Chondrocyte (in vitro differentiated cells): ENCODE data around the gene HCN4. TPM values are rescaled to one million over a fixed set of nuclear protein-coding genes. Genes with fewer than 3 reads are reported as not detected.

Experiments
- DNase-seq: peaks from one replicate; pipeline ENCODE4 v3.0.0; 2021; ENCODE audit warnings: mixed read lengths, low spot score
- H3K27ac Mint-ChIP-seq: one replicate; pipeline ENCODE4 v1.8.0; 2021; ENCODE audit warnings: mild to moderate bottlenecking, moderate library complexity, mixed read lengths; ENCODE audit not compliant: unreplicated experiment
- H3K27me3 Mint-ChIP-seq: 2 replicates; pipeline ENCODE4 v1.8.0; 2021; ENCODE audit warnings: low read depth, mixed read lengths
- H3K36me3 Mint-ChIP-seq: 2 replicates; pipeline ENCODE4 v1.8.0; 2021; ENCODE audit warnings: low read depth, mixed read lengths
- H3K4me1 Mint-ChIP-seq: 2 replicates; pipeline ENCODE4 v1.8.0; 2021; ENCODE audit warnings: low read depth, mild to moderate bottlenecking, mixed read lengths
- H3K4me3 Mint-ChIP-seq: one replicate; pipeline ENCODE4 v1.8.0; 2021; ENCODE audit warnings: mild to moderate bottlenecking, moderate library complexity, mixed read lengths; ENCODE audit not compliant: unreplicated experiment
- H3K9me3 Mint-ChIP-seq: 2 replicates; pipeline ENCODE4 v1.8.0; 2021; ENCODE audit warnings: low read depth, mixed read lengths
- total RNA-seq: library from RNA; stranded (reverse); gene quantifications from 3 replicates; pipeline ENCODE4 v1.2.1, GENCODE V29; 2021
- TF ChIP-seq, protein P1 (sequence below): fragments of 200-600 bp; sonication (generic); IDR thresholded peaks from 2 replicates; pipeline ENCODE4 v1.5.0; 2021; ENCODE audit warnings: antibody characterized with exemption, mild to moderate bottlenecking, moderate library complexity

HCN4 gene
- total RNA-seq, 1 donor from 2014 or later, result 0.05 TPM

DNA sequence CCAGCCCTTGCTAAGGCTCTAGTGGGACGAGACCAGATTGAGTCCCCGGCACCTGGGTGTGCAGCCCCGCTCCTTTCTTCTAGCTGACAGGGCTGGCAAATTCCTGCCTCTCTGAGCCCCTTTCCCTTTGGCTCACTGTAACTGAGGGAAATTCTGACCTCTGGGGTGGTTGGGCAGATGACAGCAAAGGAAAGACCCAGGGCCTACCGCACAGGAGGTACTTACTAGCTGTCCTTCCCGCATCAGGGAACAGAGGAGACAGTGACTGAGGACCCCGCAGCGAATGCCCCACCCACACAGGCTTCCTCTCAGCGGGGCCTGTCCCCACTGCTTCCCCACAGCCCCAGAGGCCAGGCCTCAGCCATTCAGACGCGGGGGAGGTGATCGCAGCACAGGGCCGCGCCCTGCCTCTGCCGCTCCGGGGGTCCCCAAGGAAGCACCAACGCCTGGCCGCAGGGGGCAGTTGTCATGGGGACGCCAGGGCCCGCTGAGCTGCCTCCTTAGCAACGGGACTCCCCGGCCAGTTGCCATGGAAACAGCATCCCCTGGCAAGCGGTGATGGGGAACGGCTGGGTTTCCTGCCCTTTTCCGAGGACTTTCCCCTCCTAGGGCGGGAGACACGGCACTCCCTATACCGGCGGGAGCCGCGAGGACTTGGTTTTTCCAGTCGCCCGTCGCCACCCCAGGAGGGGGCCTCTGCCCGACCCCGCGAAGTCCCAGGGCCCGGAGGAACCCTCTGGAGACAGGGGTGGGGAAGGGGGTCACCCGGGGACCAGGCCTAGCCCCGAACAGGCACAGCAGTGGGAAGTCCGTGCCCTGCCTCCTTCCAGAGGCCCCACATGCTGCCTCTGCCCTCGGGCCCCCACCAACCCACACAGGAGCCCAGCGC, 50.1 kb downstream of the HCN4 start:
- H3K36me3 Mint-ChIP-seq, result no peaks in the 10 kb centered on the region
- H3K27me3 Mint-ChIP-seq, result peaks cover 2% of the 10 kb centered on the region
- no peak overlapping the region for H3K27ac Mint-ChIP-seq
- H3K9me3 Mint-ChIP-seq, result no peaks in the 10 kb centered on the region
- peak; percentile 92 for DNase-seq
- no peak overlapping the region for H3K4me3 Mint-ChIP-seq
- TF ChIP-seq, protein P1, sequence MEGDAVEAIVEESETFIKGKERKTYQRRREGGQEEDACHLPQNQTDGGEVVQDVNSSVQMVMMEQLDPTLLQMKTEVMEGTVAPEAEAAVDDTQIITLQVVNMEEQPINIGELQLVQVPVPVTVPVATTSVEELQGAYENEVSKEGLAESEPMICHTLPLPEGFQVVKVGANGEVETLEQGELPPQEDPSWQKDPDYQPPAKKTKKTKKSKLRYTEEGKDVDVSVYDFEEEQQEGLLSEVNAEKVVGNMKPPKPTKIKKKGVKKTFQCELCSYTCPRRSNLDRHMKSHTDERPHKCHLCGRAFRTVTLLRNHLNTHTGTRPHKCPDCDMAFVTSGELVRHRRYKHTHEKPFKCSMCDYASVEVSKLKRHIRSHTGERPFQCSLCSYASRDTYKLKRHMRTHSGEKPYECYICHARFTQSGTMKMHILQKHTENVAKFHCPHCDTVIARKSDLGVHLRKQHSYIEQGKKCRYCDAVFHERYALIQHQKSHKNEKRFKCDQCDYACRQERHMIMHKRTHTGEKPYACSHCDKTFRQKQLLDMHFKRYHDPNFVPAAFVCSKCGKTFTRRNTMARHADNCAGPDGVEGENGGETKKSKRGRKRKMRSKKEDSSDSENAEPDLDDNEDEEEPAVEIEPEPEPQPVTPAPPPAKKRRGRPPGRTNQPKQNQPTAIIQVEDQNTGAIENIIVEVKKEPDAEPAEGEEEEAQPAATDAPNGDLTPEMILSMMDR, result no peak
- H3K4me1 Mint-ChIP-seq, result no peaks in the 10 kb centered on the region

DNA sequence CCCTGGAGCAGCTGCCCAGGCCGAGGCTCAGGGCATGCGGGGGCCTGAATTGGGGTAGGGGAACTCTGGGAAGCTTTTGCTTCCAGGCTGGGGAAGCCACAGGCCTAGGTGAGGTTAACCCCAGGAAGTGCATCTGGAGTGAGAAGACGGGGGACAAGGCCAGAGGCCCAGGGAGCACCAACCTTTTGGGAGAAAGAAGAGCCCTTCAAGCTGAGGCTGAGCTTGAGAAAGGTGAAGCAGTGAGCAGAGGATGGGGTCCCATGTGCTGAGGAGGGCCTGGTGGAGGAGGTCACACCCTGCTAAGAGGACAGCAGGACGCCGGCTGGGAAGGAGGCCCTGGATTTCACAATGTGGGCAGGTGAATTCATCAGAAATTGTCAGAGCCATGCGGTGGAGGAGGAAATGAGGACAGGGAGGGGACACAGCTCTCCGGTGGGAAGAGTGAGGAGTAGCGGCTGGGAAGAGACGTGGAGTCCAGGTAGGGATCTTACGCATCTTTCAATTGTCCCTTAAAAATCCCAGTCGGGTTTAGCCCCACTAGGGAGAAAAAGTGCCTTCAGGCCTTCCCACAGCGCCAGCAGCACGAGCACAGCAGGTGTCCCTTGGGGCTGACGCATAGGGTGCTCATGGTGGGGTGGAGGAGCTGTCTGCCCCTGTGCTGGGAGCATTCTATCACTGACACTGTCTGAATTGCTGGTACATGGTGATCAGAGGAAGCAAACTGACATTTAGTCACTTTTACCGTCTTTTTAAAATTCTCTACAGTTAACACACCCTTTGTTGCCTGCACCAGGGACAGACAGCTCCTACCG, 50.9 kb downstream of the HCN4 start:
- H3K9me3 Mint-ChIP-seq, result no peaks in the 10 kb centered on the region
- TF ChIP-seq, protein P1, result no peak
- no peak overlapping the region for H3K27ac Mint-ChIP-seq
- DNase-seq, result peak; percentile 50
- no peaks in the 10 kb centered on the region for H3K4me1 Mint-ChIP-seq
- H3K4me3 Mint-ChIP-seq, result no peak overlapping the region
- H3K27me3 Mint-ChIP-seq, result peaks cover 2% of the 10 kb centered on the region
- no peaks in the 10 kb centered on the region for H3K36me3 Mint-ChIP-seq

DNA sequence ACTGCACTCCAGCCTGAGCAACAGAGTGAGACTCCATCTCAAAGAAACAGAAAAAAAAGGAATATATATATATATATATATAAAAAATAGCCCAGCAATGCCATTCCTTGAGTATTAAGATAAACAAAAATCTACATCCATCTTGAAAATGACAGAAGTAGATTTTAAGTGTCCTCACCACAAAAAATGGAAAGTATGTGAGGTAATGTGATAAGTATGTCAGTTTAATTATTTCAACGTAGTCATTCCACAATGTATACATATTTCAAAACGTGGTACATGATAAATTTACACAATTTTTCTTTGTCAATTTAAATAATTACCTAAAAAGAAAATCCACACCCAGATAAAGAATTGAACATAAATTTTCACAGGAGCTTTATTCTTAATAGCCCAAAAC, 54.9 kb downstream of the HCN4 start:
- Mint-ChIP-seq H3K36me3 (no peaks in the 10 kb centered on the region), H3K27me3 (no peaks in the 10 kb centered on the region), H3K4me3 (no peak overlapping the region), H3K27ac (peak overlapping the region; percentile 5), H3K9me3 (no peaks in the 10 kb centered on the region), H3K4me1 (no peaks in the 10 kb centered on the region)
- TF ChIP-seq, protein P1, result no peak
- no peak for DNase-seq

DNA sequence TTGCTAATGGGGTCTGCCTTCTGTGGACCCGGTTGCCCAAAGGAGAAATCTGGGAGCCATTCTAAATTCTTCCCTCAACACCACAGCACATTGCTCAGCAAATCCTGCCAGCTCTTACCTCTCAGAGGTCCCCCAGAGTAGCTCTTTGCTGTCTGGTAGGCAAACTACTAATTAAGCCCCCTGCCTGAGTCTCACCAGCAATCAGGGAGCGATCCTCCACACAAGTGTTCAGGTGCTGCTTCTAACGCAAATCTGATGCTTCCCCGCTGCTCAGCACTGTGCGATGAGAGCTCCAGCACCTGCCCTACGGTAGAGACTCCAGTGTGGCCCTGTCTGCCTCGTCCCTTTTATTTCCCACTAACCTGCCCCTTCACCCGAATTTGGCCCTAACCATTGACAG, 60.5 kb downstream of the HCN4 start:
- Mint-ChIP-seq H3K9me3 (no peaks in the 10 kb centered on the region), H3K27me3 (no peaks in the 10 kb centered on the region), H3K4me1 (no peaks in the 10 kb centered on the region), H3K27ac (no peak overlapping the region), H3K36me3 (no peaks in the 10 kb centered on the region), H3K4me3 (no peak overlapping the region)
- TF ChIP-seq, protein P1, result no peak
- no peak for DNase-seq
